GM06990 (cell line): ENCODE measurements around the gene SIPA1L3.

Experiments used
- DNase-seq: peaks from one replicate; pipeline ENCODE4 v3.0.0-alpha.2; 2011; ENCODE audit not compliant: insufficient read length; ENCODE audit errors: extremely low read depth
- H3K27me3 ChIP-seq: replicated peaks from 2 replicates; pipeline ENCODE4 v1.6.0; 2011; ENCODE audit warnings: low read length; ENCODE audit not compliant: control insufficient read depth, insufficient read depth
- H3K36me3 ChIP-seq: 2 replicates; pipeline ENCODE4 v1.5.1; 2011; ENCODE audit warnings: low read length; ENCODE audit not compliant: control insufficient read depth, insufficient read depth
- H3K4me3 ChIP-seq: replicated peaks from 2 replicates; pipeline ENCODE4 v1.5.1; 2011; ENCODE audit warnings: low read depth, mild to moderate bottlenecking, control low read depth, low read length
- TF ChIP-seq, protein P1 (sequence below): IDR thresholded peaks from 2 replicates; pipeline ENCODE4 v1.5.1; 2011; ENCODE audit warnings: low read length, control low read depth, mild to moderate bottlenecking, inconsistent platforms; ENCODE audit not compliant: insufficient read depth, poor library complexity, severe bottlenecking

Gene SIPA1L3

DNA sequence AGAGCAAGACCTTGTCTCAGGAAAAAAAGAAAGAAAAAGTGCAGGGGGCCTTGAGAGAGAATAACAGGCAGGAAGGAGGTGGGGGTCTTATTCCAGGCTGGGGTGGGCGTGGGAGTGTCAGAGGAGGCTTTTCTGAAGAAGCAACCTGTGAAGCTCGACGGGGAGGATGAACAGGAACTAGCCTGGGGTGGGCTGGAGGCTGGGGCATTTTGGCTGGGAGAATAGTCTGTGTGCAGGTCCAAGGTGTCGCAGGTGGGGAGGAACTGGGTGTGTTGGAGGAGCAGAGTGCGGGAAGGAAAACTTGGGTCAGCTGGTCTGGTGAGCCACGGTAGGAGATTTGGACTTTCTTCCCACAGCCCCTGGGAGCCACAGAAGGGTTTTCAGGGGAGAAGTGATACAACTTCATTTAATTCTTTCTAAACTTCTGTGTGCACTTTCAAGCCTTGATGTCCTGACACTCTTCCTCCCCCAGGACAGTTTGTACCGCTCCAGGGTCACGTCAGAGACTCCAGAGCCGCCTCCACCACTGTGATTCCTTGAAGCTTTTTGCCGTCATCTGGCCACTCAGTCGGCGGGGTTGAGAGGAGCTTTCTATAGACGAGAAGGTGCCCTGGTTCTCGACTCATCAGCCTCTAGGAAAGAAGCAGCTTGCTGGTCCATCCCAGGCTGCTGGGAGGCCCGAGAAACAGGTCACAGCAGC, 138.7 kb downstream of the SIPA1L3 start:
- Histone ChIP-seq H3K4me3 (peak overlapping the region; percentile 23), H3K27me3 (no peaks in the 10 kb centered on the region), H3K36me3 (no peaks in the 10 kb centered on the region; the same call in 1 of the 2 replicates)
- TF ChIP-seq, protein P1, sequence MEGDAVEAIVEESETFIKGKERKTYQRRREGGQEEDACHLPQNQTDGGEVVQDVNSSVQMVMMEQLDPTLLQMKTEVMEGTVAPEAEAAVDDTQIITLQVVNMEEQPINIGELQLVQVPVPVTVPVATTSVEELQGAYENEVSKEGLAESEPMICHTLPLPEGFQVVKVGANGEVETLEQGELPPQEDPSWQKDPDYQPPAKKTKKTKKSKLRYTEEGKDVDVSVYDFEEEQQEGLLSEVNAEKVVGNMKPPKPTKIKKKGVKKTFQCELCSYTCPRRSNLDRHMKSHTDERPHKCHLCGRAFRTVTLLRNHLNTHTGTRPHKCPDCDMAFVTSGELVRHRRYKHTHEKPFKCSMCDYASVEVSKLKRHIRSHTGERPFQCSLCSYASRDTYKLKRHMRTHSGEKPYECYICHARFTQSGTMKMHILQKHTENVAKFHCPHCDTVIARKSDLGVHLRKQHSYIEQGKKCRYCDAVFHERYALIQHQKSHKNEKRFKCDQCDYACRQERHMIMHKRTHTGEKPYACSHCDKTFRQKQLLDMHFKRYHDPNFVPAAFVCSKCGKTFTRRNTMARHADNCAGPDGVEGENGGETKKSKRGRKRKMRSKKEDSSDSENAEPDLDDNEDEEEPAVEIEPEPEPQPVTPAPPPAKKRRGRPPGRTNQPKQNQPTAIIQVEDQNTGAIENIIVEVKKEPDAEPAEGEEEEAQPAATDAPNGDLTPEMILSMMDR, result no peak
- no peak for DNase-seq

DNA sequence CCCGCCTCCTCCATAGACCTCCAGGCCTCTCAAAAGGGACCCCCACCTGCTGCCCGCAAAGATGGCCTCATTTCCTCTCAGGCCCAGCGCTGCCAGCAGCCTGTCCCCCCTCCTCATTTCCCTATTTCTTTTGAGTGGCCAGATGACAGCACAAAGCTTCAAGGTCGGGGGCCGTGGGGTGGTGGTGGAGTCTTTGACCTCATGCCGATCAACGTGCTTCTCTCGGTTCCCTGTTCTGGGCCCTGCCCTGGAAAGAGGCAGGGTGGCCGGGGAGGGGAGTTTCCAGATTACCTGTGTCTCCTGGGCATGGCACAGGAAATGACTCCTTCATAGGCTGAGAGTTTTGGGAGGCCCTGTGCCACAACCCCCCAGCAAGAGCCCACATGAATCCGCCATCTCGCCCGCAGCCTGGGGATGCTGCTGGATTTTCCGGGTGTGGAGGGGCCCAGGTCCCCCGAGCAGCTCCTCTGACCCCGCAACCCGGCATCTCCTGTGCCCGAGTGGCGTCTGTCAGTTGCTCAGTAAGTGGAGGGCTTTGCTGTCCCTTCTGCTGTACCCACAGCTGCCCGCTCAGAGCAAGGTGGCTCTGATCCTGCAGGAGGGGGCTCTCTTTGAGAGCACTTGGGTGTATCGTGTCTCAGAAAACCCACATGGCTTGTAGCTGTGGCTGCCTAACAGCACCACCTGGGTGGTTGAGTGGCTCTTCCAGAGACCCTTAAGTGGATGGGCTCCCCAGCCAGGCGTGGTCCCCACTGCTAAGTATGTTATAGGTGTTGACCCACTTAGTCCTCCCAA, 139.4 kb downstream of the SIPA1L3 start:
- peak overlapping the region; percentile 49 for H3K4me3 ChIP-seq
- no peaks in the 10 kb centered on the region for H3K27me3 ChIP-seq
- no peaks in the 10 kb centered on the region; the same call in 1 of the 2 replicates for H3K36me3 ChIP-seq
- TF ChIP-seq, protein P1, result no peak
- peak; percentile 87 for DNase-seq

DNA sequence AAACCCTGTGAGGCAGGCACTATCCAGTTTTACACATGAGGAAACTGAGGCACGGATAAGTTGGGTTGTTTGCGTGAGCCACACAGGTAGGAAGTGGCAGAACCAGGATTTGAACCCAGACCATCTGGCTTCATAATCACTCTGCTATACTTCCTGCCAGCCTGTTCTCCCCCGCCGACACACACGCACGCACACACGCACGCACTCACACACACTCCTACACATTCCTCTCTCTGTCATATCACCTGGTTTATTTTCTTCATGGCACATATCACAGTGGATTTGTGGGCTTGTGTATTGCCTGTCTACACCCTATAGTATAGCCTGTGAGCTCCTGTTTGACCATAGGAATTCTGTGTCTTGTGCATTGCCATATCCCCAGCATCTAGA, 140.0 kb downstream of the SIPA1L3 start:
- peak; percentile 47 for DNase-seq

DNA sequence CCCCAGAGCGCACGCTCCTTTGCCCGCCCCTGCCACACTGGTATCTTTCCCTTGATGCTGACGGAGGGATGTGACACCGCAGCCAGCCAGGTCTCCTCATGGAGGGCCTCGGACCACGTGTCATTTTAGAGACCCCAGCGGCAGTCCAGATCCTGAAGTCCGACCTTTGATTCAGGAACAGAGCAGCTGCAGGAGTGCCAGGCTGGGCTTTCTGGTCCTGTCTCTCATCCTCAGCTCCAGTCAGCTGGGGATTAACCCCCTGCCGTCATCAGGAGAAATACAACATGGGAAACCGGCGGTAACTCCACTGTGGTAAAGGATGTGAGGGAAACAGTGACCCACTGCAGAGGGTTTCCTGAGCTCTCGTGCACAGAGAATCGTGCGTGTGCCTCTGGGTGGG, 140.6 kb downstream of the SIPA1L3 start:
- TF ChIP-seq, protein P1, result no peak
- H3K36me3 ChIP-seq, result peaks cover 1% of the 10 kb centered on the region
- H3K27me3 ChIP-seq, result no peaks in the 10 kb centered on the region
- peak; percentile 38 for DNase-seq
- H3K4me3 ChIP-seq, result no peak overlapping the region

More for the DNA sequence above, 140.0 kb downstream of the SIPA1L3 start:
- H3K36me3 ChIP-seq, result no peaks in the 10 kb centered on the region; the same call in 1 of the 2 replicates
- peak overlapping the region; percentile 49 for H3K4me3 ChIP-seq
- H3K27me3 ChIP-seq, result no peaks in the 10 kb centered on the region
- TF ChIP-seq, protein P1, result no peak

DNA sequence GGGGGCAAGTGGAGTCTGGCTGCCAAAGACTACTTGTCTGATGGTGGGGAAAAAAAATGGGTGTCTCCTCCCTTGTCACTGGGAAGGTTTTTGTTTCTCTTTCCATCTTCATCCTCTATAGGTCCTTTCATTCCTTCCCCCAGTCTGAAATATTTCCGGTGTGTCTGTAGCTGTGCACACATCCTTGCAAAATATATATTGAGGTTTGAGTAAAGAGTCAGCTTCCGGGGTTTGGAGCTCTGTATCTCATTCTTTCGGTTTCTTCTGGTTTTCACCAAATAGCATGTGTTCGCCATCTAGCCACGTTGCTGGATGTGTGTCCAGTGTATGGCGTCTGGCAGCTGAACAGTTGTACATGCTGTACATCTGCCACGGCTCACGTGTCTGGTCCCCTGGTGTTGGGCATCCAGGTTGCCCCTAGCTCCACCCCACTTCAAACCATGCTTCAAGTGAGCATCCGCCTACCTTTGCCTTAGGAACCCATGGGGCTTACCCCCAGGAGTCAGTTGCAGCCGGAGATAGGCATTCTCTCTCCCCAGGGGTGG, 142.2 kb downstream of the SIPA1L3 start:
- no peaks in the 10 kb centered on the region for H3K27me3 ChIP-seq
- DNase-seq, result peak; percentile 81
- peaks cover 1% of the 10 kb centered on the region for H3K36me3 ChIP-seq
- TF ChIP-seq, protein P1, result peak; percentile 4
- H3K4me3 ChIP-seq, result peak overlapping the region; percentile 41
